RPMI8226 (cell line): ENCODE data around the gene TMEM63C.
"Not testable (repeated sequence)": the region's sequence is repeated elsewhere in the genome, so short reads cannot be mapped to it uniquely, and the experiment has no call there.

Source experiments
- DNase-seq: peaks from one replicate; pipeline ENCODE4 v3.0.0-alpha.2; 2015

TMEM63C gene

DNA sequence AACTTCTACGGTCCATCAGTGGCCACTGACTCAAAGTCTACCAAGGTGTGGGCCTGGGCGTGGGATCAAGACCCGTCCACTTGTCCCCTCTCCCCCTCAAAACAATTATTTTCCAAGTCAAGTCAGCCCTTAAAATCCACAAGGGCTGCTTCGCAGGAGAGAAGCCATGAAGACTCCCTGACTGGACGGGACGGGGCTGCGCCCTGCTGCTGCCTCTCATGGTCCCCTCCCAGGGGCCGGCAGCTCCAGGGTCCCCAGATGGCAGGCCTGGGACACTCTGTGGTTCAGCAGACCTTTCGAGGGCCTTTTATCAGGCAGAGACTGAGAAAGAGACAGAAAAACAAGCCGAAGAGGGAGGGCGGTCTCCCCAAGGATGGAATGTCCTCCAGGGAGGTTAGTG, 78.6 kb downstream of the TMEM63C start:
- no peak for DNase-seq

DNA sequence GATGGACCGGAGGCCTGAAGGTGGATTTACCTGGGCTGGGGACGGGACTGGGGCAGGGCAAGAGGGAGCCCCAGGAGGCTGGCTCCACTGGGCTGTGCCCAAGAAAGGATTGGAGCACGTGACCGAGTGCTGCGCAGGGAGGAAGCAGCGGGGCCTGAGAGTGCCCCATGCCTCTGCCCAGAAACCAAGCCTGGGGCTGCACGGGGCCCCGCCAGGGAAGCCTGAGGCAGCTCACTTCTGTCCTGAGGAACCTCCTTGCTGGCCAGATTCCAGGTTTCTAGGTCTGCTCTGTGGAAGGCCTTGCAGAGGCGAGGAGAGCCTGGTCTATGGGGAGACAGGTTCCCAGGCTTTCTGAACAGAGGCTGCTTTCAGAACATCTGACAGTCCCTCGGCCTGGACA, 79.0 kb downstream of the TMEM63C start:
- DNase-seq: peak; percentile 87

DNA sequence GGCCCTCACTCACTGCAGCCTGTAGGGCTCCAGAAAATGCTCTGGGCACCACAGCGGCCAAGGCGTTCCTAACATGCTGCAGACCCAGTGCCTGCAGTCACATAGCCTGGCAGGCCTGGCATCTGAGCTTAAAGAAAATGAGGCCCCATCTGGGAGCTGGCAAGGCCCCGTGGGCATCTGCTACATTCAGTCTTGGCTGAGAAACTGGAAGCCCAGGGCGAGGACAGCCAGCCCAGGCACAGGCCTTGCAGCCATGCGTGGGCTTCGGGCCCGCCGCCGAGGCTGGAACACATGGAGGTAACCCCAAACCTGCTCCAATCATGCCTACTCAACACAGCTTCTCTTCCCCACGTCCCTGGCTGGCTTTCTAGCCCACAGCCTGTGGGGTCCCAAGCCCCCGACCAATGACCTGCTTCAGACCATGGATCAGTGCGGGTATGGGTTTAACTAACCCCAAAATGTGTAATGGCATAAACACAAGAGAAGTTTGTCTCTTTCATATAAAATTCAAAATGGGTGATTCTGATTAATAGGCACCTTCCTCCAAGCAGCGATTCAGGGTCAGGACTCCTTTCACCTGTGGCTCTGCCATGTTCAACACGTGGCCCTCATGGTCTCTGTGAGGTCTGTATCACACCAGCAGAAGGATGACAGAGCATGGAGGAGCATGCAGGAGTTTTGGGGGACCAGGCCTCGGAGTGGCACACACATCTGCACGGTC, 83.0 kb downstream of the TMEM63C start:
- no peak for DNase-seq

DNA sequence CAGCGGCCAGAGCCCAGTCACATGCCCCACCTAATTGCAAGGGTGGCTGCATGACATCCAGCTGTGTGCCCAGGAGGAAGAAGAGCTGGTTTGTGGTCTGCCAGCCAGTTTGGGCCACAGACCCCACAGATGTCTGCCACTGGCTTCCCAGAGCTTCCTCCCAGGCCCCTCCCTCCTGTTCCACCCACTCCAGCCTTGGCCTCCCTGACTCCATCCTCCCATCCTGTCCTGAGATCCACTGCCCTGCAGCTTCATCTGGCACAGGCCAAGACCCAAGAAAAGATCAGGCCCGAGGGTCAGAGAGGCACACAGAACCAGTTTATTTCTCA, 83.6 kb downstream of the TMEM63C start:
- no peak for DNase-seq

DNA sequence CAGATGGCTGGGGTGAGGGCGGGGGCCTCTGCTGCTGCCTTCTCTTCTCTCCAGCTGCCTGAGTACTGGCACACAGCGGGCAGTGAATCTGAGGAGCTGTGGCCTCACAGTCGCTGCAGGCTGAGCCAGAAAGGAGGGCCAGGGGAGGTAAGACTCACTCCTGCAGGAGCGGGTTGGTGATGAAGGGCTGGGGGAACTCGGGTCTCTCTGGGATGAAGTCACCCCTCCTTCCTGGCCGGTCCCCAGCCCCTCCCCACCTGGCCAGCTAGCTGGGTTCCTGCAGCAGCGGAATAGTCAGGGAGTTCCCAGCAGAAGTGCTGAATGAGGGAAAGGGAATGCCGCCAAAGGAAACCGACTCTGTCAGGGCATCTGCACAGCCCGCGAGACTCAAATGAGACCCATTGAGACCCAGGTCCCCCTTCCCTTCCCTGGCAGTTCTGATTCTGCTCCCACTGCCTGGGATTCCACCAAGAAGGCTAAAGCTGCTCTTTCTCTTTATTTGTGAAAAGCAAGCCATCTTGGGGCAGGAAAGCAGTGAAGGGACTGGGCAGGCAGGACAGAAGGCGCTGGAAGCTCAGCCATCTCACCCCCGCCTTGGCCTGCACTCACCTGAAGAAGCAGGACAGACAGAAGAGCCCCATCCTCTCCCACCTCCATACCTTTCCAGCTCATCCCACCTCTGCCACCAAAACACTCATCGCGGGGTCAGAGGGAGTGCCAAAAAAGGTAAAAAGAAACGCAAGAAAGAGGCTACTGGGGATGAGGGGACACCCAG, 84.2 kb downstream of the TMEM63C start:
- no peak for DNase-seq

DNA sequence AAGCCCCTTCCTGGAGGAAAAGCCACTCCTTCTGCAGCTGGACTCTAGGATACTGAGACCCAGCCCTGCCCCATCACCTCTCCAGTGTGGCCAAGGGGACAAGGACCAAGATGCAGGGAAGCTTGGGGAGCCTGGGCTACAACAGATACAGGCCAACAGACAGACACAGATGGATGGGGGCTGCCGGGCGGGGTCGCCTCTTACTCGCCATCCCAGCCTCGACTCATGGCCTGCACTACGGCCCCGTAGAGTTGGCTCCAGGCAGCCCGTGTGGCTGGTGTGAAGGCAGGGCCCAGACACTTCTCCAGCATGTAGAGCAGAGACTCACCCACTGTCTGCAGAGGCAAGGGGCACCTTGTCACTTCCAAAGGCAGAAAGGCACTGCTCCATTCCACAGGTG, 84.7 kb downstream of the TMEM63C start:
- DNase-seq: no peak

DNA sequence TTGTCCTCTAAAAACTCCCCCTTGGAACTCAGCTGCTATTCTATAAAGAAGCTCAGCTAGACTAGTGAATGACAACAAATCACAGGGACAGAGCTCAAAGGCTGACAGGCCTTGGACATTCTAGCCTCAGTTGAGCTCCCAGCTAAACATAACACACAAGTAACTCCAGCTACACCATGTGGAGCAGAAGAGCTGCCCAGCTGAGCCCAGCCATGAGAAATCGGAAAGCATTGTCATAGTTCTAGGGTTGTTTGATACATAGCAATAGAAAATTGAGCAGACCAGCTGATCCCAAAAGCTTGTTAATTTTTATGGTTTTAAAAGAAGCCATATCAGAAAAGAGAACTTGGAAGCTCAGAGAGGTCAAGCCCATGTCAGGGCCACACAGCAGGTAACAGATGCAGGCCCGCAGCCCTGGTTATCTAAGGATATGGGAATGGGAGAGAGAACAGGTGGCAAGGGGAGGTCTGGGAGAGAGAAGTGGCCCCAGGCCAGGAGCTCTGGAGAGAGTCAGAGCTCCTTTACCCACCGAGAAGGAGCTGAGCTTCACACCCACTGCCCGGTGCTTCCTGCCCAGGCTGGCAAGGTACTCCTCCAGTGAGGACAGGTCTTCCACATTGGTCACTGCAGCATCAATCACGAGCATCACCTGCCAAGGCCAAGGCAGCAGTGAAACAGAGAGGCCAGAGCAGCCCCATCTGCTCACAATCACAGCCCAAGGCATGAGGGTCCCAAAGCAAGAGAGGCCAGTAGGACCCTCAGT, 86.5 kb downstream of the TMEM63C start:
- no peak for DNase-seq

DNA sequence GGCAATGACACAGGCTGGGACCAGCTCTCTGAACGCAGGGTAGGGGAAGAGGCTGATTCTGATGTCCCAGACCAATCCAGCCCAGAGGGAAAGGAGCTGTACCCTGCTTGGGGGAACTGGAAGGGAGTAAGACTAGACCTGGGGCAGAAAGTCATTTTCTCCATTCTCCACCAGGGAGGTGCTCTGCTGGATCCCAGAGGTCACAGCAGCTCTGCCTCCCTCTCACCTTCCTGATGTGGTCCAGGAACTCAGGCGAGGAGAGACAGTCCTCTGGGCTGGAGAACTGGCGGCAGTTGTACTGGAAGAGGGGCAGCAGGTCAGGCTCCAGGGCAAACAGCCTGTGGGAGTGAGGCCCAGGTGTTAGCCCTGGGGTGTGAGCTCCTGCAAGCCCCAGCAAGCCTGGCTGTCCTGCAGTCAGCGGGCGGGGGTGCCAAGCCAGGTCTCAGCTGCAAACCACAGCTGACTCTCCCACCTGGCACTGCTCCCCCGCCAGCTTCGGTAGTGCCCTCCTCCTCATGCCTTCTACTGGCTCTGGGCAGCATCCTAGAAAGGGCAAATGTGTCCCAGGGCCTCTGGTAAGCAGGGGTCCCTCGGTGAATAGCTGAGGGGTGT, 87.5 kb downstream of the TMEM63C start:
- peak; percentile 82 for DNase-seq

DNA sequence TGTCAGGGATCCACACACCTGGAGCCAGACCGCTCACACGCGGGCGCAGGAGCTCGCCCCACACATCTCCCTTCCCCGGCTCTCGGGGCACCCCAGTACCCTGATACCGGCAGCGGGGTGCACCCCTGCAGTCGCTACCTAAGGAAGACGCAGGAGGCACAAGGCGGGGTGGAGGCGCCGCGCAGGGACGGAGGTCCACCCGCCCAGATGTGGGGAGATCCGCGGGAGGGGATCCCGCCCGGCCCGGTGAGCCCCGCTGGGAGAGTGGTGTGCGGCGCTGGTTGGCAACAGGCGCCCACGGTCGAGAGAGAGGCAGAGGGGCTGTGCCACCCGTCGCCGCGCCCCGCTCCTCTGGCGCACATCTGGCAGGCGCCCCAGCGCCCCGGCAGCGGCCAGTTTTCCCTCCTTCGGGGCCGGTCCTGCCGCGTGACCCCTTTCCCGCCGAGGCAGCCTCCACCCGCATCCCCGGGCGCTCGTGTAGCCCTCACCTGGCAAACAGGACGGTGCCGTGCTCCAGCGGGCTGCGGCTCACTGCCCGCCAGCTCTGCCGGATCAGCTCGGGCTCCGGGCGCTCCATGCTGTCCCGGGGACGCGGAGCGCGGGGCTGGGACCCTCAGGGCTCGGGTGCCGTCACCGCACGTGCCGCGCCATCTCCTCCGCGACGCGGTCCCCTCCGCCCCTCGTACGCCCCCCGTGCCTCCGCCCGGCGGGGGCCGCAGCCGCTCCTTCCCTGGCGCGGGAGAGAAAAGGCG, 88.9 kb downstream of the TMEM63C start:
- peak; percentile 16 for DNase-seq

DNA sequence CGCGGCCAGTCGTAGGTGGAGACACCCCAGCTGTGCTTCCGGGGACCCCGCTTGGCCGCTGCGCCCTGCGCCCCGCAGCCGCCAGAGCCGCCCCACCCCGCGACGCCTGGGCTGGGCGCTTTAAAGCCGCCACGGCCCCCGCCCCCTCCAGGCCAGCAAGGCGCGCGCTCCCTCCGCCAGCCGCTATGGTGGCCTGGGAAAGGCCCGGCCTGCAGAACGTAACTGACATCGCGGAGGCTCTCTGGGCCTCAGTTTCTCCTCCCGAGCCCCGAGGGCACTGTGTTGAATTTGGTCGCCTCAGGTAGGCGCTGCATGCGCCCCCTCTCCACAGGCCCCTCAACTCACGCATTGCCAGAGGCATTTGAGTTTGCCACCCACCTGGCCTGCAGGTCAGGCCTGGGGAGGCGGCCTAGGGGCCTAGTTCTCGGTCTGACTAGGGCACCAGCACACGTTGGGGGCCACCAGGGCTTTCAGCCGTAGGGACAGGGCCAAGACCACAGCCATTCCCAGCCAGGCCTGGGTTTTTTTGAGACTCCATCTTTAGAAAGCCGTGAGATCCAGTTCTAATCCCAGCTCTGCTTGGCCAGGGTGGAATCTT, 89.6 kb downstream of the TMEM63C start, which contains the start of gene NGB:
TSS of gene NGB (minus strand) at position 94 of the 598 bp plus-strand sequence. CDS start 269 bp downstream, outside the sequence.
- DNase-seq: peak; percentile 9

DNA sequence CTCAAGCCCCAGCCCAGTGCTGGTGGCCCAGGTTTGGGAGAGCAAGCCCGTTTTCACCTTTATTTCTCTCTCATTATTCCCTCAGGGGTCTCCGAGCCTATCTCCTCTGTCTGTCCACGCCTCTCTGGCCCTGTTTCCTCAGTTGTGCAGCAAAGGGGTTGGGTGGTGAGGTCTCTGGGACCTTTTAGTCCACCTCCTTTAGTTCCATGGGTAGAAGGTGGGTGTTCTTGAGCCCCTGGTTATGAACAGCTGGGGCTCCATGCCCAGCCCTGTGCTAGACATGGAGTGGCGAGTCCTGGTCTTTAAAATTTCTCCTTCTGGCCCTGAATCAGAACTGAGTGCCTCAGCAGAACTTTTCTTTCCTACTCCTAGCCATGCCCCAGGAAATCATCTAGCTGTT, 90.7 kb downstream of the TMEM63C start:
- no peak for DNase-seq

DNA sequence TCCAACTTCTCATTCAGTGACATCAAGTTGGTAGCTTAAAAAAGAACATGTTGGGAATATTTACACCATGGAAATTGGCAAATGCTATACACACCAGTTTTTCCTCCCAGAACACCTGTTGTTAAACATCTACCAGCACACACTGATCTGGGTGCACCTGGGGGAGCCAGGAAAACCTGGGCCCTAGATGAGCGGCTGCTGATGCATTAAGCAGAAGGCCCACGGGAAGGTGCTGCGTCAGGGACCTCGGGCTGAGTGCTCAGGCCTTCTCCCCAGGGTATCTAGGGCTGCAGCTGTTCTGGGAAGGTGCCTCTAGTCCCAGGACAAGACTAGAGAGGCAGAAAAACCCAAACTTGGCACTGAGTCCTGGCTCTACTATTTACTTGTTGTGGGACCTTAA, 92.2 kb downstream of the TMEM63C start:
- DNase-seq: peak; percentile 11

DNA sequence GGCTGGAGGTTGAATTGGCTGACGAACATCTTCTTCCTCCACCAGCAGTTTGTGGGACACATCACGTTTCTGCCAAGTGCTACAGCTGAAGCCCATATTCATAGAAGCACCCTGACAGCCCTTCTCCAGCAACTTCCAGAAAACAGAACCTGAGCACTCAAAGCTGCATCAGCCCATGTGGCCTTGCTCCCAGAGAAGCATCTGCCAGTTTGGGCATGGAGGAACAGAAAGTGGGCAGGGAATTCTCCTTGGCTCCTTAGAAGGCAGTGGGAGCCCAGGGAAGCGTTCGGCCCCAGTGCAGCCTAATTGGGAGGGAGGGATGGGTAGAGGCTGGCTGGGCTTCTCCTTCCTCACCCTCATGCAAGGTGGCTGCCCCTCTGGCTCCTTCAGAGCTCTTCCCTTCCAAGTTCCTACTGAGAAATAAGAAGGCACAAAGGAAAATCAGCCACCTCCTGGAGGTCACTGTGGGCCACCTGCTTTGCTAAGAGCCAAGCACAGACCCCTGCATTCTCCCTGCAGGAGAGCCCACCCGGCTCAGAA, 93.5 kb downstream of the TMEM63C start:
- no peak for DNase-seq

DNA sequence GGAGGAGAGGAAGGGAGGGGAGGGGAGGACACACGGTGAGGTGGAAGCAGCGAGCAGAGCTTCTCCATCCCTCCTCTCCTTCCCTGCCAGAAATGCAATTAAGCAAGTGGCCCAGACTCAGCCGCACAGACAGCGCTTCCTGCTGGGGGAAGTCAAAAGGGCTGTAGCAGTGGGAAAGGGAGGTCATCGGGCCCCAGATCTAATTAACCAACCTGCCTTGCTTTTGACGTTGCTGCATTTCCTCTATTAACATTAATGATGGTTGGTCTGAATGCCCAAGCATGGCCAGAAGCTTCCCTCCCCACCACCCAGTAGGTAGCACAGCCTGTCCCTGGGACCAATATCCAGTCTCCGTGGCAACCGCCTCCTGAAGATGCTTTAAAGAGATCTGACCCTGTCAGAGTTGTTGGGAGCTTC, 94.0 kb downstream of the TMEM63C start:
- DNase-seq: no peak

DNA sequence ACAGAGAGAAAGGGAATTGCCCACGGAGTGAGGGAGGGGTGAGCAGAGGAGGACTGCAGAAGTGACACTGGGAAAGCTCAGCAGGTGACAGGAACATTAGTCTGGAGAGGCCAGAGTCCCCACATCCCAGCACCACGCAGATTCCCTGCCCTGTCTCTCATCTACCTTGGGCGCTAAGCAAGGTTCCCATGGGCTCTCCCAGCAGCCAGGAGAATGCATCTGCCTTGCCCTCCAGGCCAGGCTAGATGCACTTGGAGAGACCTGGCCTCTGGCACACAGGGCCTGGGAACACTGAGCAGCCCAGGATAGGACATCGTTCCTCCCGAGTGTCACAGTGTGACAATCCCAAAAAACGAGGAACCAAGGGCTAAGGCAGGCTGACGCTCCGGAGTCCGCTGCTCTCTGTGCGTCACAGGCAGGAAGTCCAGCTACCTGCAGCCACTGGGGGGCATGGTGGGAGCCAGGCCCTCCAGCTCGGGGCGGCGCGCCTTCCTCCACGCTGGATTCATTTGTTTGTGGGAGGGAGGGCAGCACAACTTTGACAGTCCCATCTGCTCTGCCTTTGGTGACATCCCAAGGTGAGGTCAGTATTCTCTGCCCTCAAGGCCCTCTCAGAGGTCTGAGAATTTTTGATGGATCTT, 94.8 kb downstream of the TMEM63C start:
- no peak for DNase-seq

DNA sequence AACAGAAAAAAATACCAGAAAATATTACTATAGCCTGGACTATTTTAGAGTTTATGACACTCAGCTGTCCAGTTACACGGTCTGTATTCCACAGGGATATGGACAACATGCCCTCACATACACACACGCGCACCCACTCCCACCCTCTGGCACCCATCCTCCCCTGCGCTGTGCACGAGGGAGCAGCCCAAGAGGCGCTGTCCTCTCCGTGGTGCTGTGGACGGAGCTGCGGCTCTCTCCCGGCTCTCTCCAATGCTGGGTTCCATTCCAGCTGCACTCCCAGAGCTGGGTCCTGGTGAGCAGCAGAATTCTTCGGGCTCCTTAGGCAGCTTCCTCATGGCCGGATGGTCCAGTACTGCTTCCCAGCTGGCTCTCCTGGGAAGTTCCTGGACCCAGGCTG, 95.4 kb downstream of the TMEM63C start:
- no peak for DNase-seq

DNA sequence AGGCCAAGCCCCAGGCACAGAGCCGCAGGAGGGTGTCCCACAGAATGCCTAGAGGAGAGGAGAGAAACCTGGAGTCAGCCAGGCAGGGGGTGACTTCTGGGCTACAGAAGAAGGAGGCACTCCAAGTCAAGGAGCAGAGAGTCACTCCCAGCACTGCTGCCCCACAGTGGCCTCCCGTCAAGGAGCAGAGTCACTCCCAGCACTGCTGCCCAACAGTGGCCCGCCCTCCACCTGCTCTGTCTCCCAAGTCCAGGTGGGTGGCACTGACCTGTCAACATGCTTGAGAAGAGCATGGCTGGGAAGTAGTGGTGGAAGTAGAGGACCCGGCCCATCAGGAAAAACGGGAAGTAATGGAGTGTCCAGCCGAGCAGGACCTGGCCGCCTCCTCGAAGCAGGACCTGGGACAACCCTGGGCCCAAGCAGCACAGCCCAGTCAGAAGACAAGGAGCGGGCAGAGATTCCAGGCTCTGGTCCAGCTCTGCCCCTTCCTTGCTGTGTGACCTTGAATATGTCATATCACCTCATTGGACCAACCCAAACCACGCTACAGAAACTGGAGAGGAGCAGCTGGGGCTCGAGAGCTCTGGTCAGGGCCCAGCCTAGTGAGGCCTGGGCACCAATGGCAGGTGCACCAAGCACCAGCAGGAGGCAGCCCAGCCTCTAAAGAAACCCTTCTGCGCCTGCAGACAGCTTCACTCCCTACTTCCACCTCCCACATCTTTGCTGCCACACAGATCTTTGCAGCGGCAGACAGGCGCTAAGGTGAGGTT, 97.0 kb downstream of the TMEM63C start:
- no peak for DNase-seq

DNA sequence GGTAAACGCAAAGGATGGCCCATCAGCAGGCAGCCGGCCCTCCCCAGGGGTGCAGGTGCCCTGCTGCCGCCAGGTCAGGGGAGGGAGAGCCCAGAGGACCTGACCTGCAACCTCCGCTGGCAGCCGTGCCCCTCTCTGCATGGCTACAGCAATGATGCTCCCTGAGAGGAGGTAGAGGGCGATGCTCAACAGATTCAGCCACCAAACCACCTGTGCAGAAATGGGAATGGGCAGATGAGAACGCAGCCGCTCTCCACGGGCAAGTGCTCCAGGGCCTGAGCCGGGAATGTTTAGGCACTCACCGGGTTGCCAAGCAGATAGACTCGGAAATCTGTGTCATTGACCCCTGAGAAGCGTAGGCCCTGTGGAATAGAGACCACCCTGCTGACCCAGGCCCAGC, 98.1 kb downstream of the TMEM63C start:
- no peak for DNase-seq

DNA sequence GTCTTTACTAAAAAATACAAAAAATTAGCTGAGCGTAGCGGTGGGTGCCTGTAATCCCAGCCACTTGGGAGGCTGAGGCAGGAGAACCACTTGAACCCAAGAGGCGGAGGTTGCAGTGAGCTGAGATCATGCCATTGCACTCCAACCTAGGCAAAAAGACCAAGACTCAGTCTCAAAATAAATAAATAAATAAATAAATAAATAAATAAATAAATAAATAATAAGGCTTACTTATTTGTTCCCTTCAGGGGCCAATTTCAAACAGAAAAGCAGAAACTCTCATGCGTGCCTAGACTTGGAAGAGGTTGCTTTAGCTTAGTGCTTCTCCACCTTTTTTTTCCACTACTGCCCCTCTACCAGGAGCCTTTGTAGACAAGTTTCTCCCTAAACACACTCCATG, 99.3 kb downstream of the TMEM63C start:
- DNase-seq: not testable (repeated sequence)

DNA sequence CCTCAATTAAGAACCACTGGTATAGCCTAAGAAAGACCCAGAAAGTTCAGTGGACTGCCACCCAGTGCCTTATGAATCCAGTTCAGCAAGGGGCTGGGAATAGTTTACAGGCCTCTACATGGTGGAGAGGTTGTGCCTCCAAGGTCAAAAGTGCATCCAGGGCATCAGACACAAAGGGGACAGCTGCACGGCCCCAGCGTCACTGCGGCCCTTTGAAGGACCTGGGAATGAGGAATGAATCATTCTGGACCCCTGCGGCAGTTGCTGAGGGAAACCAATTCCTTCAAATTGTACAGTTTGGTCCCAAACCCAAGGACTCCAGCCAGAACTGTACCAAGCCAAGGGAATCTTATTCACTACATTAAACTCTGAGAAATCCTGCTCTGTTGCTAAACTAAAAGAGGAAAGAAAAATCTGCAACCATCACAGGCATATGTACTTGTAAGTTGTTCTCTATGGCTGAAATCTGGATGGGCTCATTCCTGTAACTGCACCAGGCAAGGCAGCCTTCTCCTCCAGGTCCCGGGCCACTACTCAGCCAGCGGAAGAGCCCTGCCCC, 100.3 kb downstream of the TMEM63C start:
- no peak for DNase-seq
